Testis (tissue), 2 donors: ENCODE data around the gene SLC9A9.

Experiments used
- POLR2A ChIP-seq: fragments of 450-650 bp; IDR thresholded peaks from one replicate; pipeline ENCODE4 v1.6.1; 2017; ENCODE audit warnings: antibody characterized with exemption, mild to moderate bottlenecking, moderate library complexity
- TF ChIP-seq, protein P1 (sequence below), 3 experiments: fragments of 450-650 bp in 2 of 3; fragments of 200-600 bp in 1 of 3; sonication (generic) in 1 of 3; IDR thresholded peaks; one replicate each; pipeline ENCODE4 v1.5.1; 2016 to 2019; ENCODE audit warnings: antibody characterized with exemption in 3 of 3, mild to moderate bottlenecking in 2 of 3, moderate library complexity in 1 of 3

DNA sequence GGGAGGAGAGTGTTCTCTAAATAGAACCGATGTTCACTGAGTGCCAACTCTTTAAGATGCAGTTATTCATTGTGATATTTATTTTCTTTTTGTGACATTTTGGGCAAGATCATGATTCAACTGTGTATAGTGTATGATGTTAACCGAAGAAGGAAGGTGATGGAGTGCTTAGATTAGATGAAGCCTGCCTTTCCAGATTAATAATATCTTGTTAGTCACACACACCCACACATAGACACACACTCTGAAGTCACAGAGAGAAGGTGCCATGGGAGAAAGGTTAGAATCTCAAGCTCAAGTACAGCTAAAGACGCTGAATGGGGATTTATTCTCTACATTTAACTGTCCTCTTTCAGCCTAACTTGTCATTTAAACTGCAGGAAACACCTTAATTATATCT is 77.0 kb downstream of the SLC9A9 start:
- TF ChIP-seq, protein P1, sequence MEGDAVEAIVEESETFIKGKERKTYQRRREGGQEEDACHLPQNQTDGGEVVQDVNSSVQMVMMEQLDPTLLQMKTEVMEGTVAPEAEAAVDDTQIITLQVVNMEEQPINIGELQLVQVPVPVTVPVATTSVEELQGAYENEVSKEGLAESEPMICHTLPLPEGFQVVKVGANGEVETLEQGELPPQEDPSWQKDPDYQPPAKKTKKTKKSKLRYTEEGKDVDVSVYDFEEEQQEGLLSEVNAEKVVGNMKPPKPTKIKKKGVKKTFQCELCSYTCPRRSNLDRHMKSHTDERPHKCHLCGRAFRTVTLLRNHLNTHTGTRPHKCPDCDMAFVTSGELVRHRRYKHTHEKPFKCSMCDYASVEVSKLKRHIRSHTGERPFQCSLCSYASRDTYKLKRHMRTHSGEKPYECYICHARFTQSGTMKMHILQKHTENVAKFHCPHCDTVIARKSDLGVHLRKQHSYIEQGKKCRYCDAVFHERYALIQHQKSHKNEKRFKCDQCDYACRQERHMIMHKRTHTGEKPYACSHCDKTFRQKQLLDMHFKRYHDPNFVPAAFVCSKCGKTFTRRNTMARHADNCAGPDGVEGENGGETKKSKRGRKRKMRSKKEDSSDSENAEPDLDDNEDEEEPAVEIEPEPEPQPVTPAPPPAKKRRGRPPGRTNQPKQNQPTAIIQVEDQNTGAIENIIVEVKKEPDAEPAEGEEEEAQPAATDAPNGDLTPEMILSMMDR (IDR thresholded peaks at IDR 0.05): no peak
- TF ChIP-seq POLR2A: no peak
